ENCODE measurements around the gene MMD2. TPM values are rescaled to one million over a fixed set of nuclear protein-coding genes. Genes with fewer than 3 reads are reported as not detected.

Gene MMD2
- total and polyA plus RNA-seq, 2 of the 8 experiments (the other 6 are each of a cell fraction or from before 2014, with no cell fraction given): 0.14 TPM; not detected in 1

DNA sequence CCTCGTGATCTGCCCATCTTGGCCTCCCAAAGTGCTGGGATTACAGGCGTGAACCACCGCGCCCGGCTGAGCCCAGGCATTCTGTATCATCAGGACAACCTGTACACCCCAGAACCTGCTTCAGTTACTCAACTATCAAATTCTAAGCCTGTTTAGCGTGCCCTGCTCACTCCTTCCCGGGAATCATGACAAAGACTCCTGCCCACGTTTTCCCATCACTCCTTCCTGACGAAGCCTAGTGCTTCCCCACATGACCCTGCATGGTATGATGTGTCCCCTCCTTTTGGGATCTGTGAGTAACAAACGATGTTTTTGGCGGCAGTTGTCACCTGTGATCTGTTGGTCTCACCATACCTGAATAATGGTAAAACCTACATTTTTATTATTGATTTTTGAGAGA lies 63.2 kb downstream of the MMD2 start:
- Histone ChIP-seq H3K79me1 (ENCODE audit: low read depth, low read length) (no peaks in the 10 kb centered on the region), H3K27ac (ENCODE audit: low read depth, low read length) (no peak overlapping the region), H2BK15ac (ENCODE audit: low read length) (no peak overlapping the region), H2AK5ac (ENCODE audit: low read depth, low read length) (no peak overlapping the region), H3K36me3 (ENCODE audit: control insufficient read depth in 2 of 4, insufficient read depth in 4 of 4, low read length in 3 of 4) (no peaks in the 10 kb centered on the region), H4K91ac (replicated peaks; ENCODE audit: insufficient read length, low read length) (no peak overlapping the region), H3K14ac (ENCODE audit: insufficient read length) (no peak overlapping the region), H3K9me3 (ENCODE audit: insufficient read depth in 2 of 2, low read depth in 1 of 2, low read length in 1 of 2) (peaks cover 2 to 13% of the 10 kb centered on the region in 2 experiments; a peak in 2 of 4 replicates), H3K9ac (replicated peaks in 1 of 4; ENCODE audit: extremely low read depth in 1 of 4, low read depth in 3 of 4, low read length in 3 of 4) (no peak overlapping the region), H3K23ac (ENCODE audit: insufficient read length) (no peak overlapping the region), H2BK20ac (ENCODE audit: low read length) (no peak overlapping the region), H3K4ac (replicated peaks; ENCODE audit: insufficient read length, low read depth, low read length) (no peak overlapping the region), H4K20me1 (replicated peaks in 1 of 2; ENCODE audit: control insufficient read depth in 1 of 2, insufficient read depth in 2 of 2, low read length in 2 of 2) (no peaks in the 10 kb centered on the region), H2BK120ac (replicated peaks; ENCODE audit: low read depth, low read length) (no peak overlapping the region), H2AFZ (ENCODE audit: low read length) (no peak overlapping the region), H4K8ac (ENCODE audit: extremely low read depth, insufficient read depth, low read length) (no peak overlapping the region), H3K27me3 (replicated peaks in 1 of 4; ENCODE audit: control insufficient read depth in 3 of 4, extremely low read depth in 1 of 4, insufficient read depth in 3 of 4, low read length in 3 of 4) (no peaks in the 10 kb centered on the region), H2BK12ac (ENCODE audit: low read depth, low read length) (no peak overlapping the region), H3K18ac (ENCODE audit: extremely low read depth, low read length) (no peak overlapping the region), H3K4me2 (ENCODE audit: insufficient read depth in 1 of 2, low read depth in 2 of 2, low read length in 2 of 2) (no peak overlapping the region), H3K4me1 (replicated peaks in 1 of 4; ENCODE audit: control insufficient read depth in 3 of 4, insufficient read depth in 4 of 4, low read length in 3 of 4) (no peaks in the 10 kb centered on the region; a peak in 1 of 7 replicates), H4K5ac (ENCODE audit: insufficient read length, low read depth, low read length) (no peak overlapping the region), H3K56ac (replicated peaks; ENCODE audit: insufficient read length, low read depth, low read length) (no peak overlapping the region), H2BK5ac (ENCODE audit: low read depth, low read length) (no peak overlapping the region), H3K79me2 (ENCODE audit: control insufficient read depth in 1 of 2, insufficient read depth in 2 of 2, low read length in 2 of 2) (no peaks in the 10 kb centered on the region), H3K23me2 (ENCODE audit: low read depth, low read length) (peaks cover 2% of the 10 kb centered on the region; the same call in 1 of the 2 replicates), H3K4me3 (ENCODE audit: extremely low read depth in 1 of 4, insufficient read depth in 2 of 4, low read depth in 3 of 4, low read length in 4 of 4) (no peak overlapping the region)
- no peak for FAIRE-seq
- POLR2A ChIA-PET (ENCODE audit: partially characterized antibody): no interaction called here
- CTCF ChIA-PET (ENCODE audit: partially characterized antibody): interaction anchor here (3.5 kb wide), 1 partner anchor 11 kb away, joined by 16 read pairs; the partner anchor contains the start of gene RADIL
- WGBS, 2 experiments (ENCODE audit: extremely low coverage in 1 of 2, insufficient coverage in 1 of 2, insufficient read length in 1 of 2, insufficient replicate concordance in 2 of 2, low coverage in 1 of 2, low lambda C conversion rate in 2 of 2, missing lambda C conversion rate in 1 of 2): 84% methylated on average over 11 of the region's 11 CpGs; no CpG with 5 or more reads in 1 of the 2 experiments
- DNase-seq (ENCODE audit: low read depth in 1 of 2, low spot score in 2 of 2): no peak

All from H1 (cell line).